Adipose tissue (tissue), 3 donors: Measurements from ENCODE around the gene DIPK2B. TPM values are rescaled to one million over a fixed set of nuclear protein-coding genes. Genes with fewer than 3 reads are reported as not detected.

Experiments
- H3K27ac ChIP-seq: one replicate; pipeline ENCODE4 v1.5.1; 2013; ENCODE audit warnings: low read depth, low read length
- WGBS, 3 donors: extraction: QIAGEN DNeasy Blood & Tissue Kit; methylation state at CpG; one replicate each; pipeline ENCODE4 v1.1.7; 2013; 5-methylcytosine and 5-hydroxymethylcytosine counted together
- polyA plus RNA-seq, 3 donors: library from polyadenylated mRNA; stranded (reverse); fragments of 200-250 nt; gene quantifications; one replicate each; pipeline ENCODE4 v1.2.3, GENCODE V29; 2013
- donor health status: healthy with polysubstance abuse.
- donor health status: Bipolar disorder and iron deficiency.
- donor health status: healthy.

Gene DIPK2B, protein sequence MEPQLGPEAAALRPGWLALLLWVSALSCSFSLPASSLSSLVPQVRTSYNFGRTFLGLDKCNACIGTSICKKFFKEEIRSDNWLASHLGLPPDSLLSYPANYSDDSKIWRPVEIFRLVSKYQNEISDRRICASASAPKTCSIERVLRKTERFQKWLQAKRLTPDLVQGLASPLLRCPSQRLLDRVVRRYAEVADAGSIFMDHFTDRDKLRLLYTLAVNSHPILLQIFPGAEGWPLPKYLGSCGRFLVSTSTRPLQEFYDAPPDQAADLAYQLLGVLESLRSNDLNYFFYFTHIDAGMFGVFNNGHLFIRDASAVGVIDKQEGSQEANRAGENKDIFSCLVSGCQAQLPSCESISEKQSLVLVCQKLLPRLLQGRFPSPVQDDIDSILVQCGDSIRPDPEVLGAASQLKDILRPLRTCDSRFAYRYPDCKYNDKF
- 10 to 100 TPM in 2 of 3 donors, 1 to 10 TPM in 1; 2.9 to 32.7 (median 31.2) TPM for polyA plus RNA-seq

- 33 to 62% (median 36%) methylated on average over 6 to 9 of the region's 9 CpGs for WGBS, 3 donors
- no peak within 1 kb of the TSS for H3K27ac ChIP-seq
These were observed at the start of gene DIPK2B for GRCh38 chrX:45200741-45201234. DIPK2B (minus strand) TSS chrX:45200876; CDS start chrX:45200826, 50 bp downstream.

- no peak overlapping the region for H3K27ac ChIP-seq
- WGBS, 3 donors: 76 to 89% (median 80%) methylated on average over 4 of the region's 4 CpGs
These were observed 39.6 kb upstream of the DIPK2B start for GRCh38 chrX:45240301-45240700.

- 55 to 75% (median 61%) methylated on average over 1 of the region's 1 CpG for WGBS, 3 donors
These were observed 37.8 kb upstream of the DIPK2B start for GRCh38 chrX:45238489-45238888.

GRCh38 chrX:45233531-45233930 is 32.9 kb upstream of the DIPK2B start:
- 36 to 52% (median 52%) methylated on average over 2 of the region's 2 CpGs for WGBS, 3 donors
- no peak overlapping the region for H3K27ac ChIP-seq

More at GRCh38 chrX:45238489-45238888, 37.8 kb upstream of the DIPK2B start:
- no peak overlapping the region for H3K27ac ChIP-seq

GRCh38 chrX:45232139-45232538 is 31.5 kb upstream of the DIPK2B start:
- 51 to 76% (median 62%) methylated on average over 3 of the region's 3 CpGs for WGBS, 3 donors
- no peak overlapping the region for H3K27ac ChIP-seq

- H3K27ac ChIP-seq: no peak overlapping the region
- 48 to 83% (median 62%) methylated on average over 1 of the region's 1 CpG for WGBS, 3 donors
These were observed 29.7 kb upstream of the DIPK2B start for GRCh38 chrX:45230410-45230809.

DNA sequence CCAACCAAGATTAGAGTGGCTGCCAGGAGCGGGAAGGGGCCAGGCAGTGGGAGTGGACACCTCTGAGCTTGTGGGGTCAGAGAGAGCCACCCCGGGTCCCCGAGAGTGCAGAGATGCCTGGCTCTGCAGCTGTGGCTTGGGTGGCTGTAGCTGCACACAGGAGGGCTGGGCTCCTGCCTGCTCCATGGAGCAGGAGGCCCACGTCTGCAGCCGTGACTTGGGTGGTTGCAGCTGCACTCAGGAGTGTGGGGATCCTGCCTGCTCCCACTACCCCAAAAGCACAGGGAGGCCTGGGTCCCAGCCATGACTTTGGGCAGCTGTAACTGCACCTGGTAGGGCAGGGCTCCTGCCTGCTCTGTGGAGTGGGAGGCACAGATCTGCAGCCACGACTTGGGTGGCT is 28.7 kb upstream of the DIPK2B start:
- WGBS, 3 donors: 63 to 77% (median 75%) methylated on average over 3 to 6 of the region's 6 CpGs
- H3K27ac ChIP-seq: no peak overlapping the region

GRCh38 chrX:45228126-45228525 is 27.4 kb upstream of the DIPK2B start:
- WGBS, 3 donors: 82 to 94% (median 85%) methylated on average over 4 of the region's 4 CpGs
- no peak overlapping the region for H3K27ac ChIP-seq

GRCh38 chrX:45208121-45208856 is 7.6 kb upstream of the DIPK2B start:
- no peak overlapping the region for H3K27ac ChIP-seq

GRCh38 chrX:45202171-45202570 is 1.5 kb upstream of the DIPK2B start:
- WGBS, 3 donors: 24 to 64% (median 44%) methylated on average over 1 of the region's 1 CpG
- no peak overlapping the region for H3K27ac ChIP-seq

- WGBS, 3 donors: 56 to 79% (median 69%) methylated on average over 4 of the region's 4 CpGs
- no peak overlapping the region for H3K27ac ChIP-seq
These were observed 2.0 kb downstream of the DIPK2B start for GRCh38 chrX:45198706-45199105.

DNA sequence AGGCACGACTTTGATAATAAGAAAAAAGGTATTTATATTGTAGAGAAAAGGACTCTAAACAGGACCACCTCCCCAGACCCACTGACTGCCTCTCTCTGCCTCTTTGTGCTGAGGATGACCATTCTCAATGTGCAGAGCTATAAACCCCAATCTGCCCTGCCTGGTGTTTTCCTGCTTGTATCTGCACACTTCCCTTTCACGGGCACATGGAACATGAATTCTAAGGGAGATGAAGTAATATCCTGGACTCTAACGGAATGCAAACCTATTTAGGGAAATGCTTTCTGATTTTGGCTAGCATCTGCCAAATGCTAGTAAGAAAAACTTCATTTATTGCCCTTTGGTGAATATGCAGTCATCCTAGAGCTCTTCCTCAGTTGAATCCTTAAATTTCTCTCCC is 2.4 kb downstream of the DIPK2B start:
- no peak overlapping the region for H3K27ac ChIP-seq
- 32 to 48% (median 35%) methylated on average over 3 of the region's 3 CpGs for WGBS, 3 donors

DNA sequence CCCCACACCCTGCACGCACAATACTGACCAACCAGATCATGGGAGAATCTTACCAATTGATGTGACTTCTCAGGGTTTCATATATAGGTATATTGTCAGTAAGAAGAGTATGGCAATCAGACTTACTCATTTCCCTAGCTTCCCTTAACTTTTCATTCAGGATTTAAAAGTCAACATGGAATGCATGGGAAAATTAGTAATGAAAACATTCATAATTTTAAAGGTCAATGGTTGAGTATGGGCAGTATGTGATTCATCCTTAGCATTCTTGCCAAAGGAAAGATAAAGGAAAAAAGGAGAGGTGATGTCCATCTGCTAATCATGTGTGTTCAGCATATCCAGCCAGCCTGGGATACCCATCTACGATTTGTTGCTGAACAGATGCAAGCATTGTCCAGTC is 4.0 kb downstream of the DIPK2B start:
- no peak overlapping the region for H3K27ac ChIP-seq
- 75 to 82% (median 78%) methylated on average over 2 of the region's 2 CpGs for WGBS, 3 donors

DNA sequence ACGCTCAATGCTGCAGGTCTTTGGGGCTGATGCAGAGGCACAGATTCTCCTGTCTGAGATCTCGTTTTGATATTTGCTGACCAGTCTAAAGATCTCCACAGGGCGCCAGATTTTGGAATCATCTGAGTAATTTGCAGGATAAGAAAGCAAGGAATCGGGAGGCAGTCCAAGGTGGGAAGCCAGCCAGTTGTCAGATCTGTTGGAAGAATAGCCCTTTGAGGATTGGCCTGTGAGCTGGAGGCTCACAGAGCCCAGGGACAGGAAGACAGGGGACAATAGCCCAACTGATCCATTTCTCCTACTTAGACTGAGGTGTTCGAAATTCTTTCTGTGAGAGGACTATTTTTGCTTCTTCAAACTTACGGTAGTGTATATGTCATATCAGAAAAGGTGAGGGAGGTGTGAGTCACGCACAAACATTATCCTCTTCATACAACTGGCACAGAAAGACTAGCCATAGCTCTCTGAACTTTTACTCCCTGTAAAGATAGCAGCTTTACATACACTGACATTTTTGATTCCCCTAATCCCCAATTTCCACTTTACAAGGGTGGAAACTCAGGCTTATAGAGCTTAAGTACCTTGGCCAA is 8.8 kb downstream of the DIPK2B start:
- 50 to 63% (median 54%) methylated on average over 7 of the region's 7 CpGs for WGBS, 3 donors
- H3K27ac ChIP-seq: no peak overlapping the region

GRCh38 chrX:45191383-45191782 is 9.3 kb downstream of the DIPK2B start:
- 41 to 72% (median 59%) methylated on average over 8 of the region's 8 CpGs for WGBS, 3 donors

DNA sequence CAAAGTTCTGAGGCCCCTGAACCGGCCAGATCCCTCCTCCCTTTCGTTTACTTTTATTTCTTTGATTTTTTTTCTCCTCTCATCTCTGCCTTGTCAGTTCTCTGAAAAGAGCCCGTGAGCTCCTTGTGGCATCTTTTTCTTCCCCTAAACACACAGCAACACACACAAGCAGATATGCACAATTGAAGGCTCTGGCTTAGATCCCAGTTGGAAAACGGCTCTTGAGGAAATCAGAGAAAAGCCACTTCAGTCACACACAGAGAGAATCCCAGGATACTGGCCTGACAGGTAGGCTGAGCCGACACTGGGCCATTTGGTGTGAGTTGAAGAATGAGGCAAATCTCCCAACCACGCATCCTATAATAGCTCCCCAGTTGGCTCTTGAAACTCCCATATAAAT is 12.9 kb downstream of the DIPK2B start:
- 29 to 36% (median 31%) methylated on average over 6 of the region's 6 CpGs for WGBS, 3 donors
- H3K27ac ChIP-seq: no peak overlapping the region

More at GRCh38 chrX:45191383-45191782, 9.3 kb downstream of the DIPK2B start:
- no peak overlapping the region for H3K27ac ChIP-seq

- H3K27ac ChIP-seq: no peak overlapping the region
- WGBS, 3 donors: 29 to 43% (median 33%) methylated on average over 4 of the region's 4 CpGs
These were observed 14.0 kb downstream of the DIPK2B start for GRCh38 chrX:45186643-45187026.

GRCh38 chrX:45184211-45184610 is 16.5 kb downstream of the DIPK2B start:
- 67 to 80% (median 79%) methylated on average over 2 of the region's 2 CpGs for WGBS, 3 donors
- no peak overlapping the region for H3K27ac ChIP-seq

- WGBS, 3 donors: 43 to 100% (median 64%) methylated on average over 1 of the region's 1 CpG
These were observed 27.8 kb downstream of the DIPK2B start for GRCh38 chrX:45172890-45173289.

More at GRCh38 chrX:45172890-45173289, 27.8 kb downstream of the DIPK2B start:
- no peak overlapping the region for H3K27ac ChIP-seq
